ENCODE data around the gene PLXNA1. TPM values are rescaled to one million over a fixed set of nuclear protein-coding genes. Genes with fewer than 3 reads are reported as not detected.

Gene PLXNA1
- total and polyA plus RNA-seq, 2 experiments from 2014 or later = 19.7 to 35.1 TPM

- no peaks in the 10 kb centered on the region for H3K9me2 ChIP-seq (replicated peaks; ENCODE audit: insufficient read depth)
- no peaks in the 10 kb centered on the region for H3K36me3 ChIP-seq (replicated peaks; ENCODE audit: insufficient read depth, low read depth)
- no peak for TF ChIP-seq EZH2phosphoT487 (IDR thresholded peaks at IDR 0.05; ENCODE audit: low read depth, severe bottlenecking, unreplicated experiment)
- TF ChIP-seq, protein P1, sequence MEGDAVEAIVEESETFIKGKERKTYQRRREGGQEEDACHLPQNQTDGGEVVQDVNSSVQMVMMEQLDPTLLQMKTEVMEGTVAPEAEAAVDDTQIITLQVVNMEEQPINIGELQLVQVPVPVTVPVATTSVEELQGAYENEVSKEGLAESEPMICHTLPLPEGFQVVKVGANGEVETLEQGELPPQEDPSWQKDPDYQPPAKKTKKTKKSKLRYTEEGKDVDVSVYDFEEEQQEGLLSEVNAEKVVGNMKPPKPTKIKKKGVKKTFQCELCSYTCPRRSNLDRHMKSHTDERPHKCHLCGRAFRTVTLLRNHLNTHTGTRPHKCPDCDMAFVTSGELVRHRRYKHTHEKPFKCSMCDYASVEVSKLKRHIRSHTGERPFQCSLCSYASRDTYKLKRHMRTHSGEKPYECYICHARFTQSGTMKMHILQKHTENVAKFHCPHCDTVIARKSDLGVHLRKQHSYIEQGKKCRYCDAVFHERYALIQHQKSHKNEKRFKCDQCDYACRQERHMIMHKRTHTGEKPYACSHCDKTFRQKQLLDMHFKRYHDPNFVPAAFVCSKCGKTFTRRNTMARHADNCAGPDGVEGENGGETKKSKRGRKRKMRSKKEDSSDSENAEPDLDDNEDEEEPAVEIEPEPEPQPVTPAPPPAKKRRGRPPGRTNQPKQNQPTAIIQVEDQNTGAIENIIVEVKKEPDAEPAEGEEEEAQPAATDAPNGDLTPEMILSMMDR (IDR thresholded peaks at IDR 0.05; ENCODE audit: poor library complexity) = no peak
- TF ChIP-seq EZH2 (IDR thresholded peaks at IDR 0.05; ENCODE audit: borderline replicate concordance) = no peak
- no peak overlapping the region for H3K4me2 ChIP-seq
- H3K27ac ChIP-seq = no peak overlapping the region
- H3K4me1 ChIP-seq (ENCODE audit: insufficient read depth) = no peaks in the 10 kb centered on the region
- H3K79me2 ChIP-seq = no peaks in the 10 kb centered on the region
- no peaks in the 10 kb centered on the region for H3K9me3 ChIP-seq (ENCODE audit: low read depth)
- no peak overlapping the region for H3K4me3 ChIP-seq
- H2AFZ ChIP-seq = no peak overlapping the region
- H3K27me3 ChIP-seq = no peaks in the 10 kb centered on the region
- WGBS (ENCODE audit: low lambda C conversion rate, missing lambda C conversion rate) = 93% methylated on average over 9 of the region's 14 CpGs
- no peaks in the 10 kb centered on the region for H4K20me1 ChIP-seq (ENCODE audit: insufficient read depth, poor library complexity, severe bottlenecking)
- DNase-seq (ENCODE audit: low spot score) = no peak
Observed at GRCh38 chr3:126948980-126949535, 33.9 kb upstream of the PLXNA1 start.

DNA sequence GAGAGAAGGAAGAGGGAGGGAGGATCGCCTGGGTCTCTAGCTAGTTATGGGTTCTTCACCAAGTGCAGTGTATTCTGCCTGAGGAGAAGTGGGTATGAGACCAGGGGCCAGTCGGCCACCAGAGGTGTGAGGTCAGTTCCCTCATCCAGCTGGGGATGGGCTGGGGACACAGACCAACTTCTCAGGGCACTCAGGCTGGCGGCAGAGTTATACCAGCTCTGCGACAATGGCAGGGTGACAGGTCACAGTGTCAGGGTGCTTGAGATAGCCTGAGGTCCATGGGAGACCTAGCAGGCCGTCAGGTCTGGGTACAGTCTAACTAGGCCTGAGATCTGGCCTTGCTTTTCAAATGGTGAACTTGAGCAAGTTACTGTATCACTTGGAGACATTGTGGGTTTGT, 31.4 kb upstream of the PLXNA1 start:
- H3K4me1 ChIP-seq (ENCODE audit: insufficient read depth) = no peaks in the 10 kb centered on the region
- H3K9me2 ChIP-seq (replicated peaks; ENCODE audit: insufficient read depth) = no peaks in the 10 kb centered on the region
- H3K4me3 ChIP-seq = no peak overlapping the region
- no peak overlapping the region for H2AFZ ChIP-seq
- TF ChIP-seq, protein P1 (IDR thresholded peaks at IDR 0.05; ENCODE audit: poor library complexity) = no peak
- no peak for TF ChIP-seq EZH2 (IDR thresholded peaks at IDR 0.05; ENCODE audit: borderline replicate concordance)
- no peak for TF ChIP-seq EZH2phosphoT487 (IDR thresholded peaks at IDR 0.05; ENCODE audit: low read depth, severe bottlenecking, unreplicated experiment)
- no peaks in the 10 kb centered on the region for H4K20me1 ChIP-seq (ENCODE audit: insufficient read depth, poor library complexity, severe bottlenecking)
- no peak for DNase-seq (ENCODE audit: low spot score)
- H3K36me3 ChIP-seq (replicated peaks; ENCODE audit: insufficient read depth, low read depth) = no peaks in the 10 kb centered on the region
- no peak overlapping the region for H3K4me2 ChIP-seq
- H3K27me3 ChIP-seq = no peaks in the 10 kb centered on the region
- H3K79me2 ChIP-seq = no peaks in the 10 kb centered on the region
- H3K27ac ChIP-seq = no peak overlapping the region
- no peaks in the 10 kb centered on the region for H3K9me3 ChIP-seq (ENCODE audit: low read depth)
- WGBS (ENCODE audit: low lambda C conversion rate, missing lambda C conversion rate) = 93% methylated on average over 5 of the region's 5 CpGs

DNA sequence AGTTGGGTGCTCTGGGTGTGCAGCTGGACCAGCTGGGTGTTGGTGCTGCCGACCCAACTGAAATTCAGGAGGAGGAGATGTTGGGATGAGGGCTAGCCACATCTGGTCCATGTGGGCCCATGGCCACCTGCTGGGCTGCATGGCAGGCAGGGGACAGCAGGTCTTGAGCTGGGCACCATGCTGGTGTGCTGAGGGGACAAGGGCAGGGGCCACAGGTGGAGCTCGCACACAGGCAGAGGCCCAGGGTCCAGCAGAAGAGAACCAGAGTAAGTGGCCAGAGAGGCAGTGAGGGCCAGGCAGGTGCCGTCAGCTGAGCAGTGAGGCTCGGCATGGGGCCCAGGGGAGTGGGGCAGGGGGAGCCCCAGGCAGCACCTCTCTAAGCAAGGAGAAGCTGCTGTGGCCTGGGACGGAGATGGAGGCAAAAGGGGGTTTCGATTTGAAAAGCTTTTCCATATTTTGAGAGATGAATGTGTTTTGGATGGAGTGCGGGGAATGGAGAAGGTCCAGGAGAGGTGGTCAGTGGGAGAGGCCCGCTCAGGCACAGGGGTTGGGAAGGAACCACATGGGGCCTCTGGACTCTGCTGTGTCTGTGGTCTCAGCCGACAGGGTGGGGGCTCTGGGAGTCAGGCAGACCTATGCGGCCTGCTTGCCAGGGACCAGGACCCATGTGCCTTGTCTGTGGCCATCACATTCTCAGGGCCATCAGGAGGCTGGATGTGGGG, 30.5 kb upstream of the PLXNA1 start:
- Histone ChIP-seq H3K27ac (no peak overlapping the region), H3K4me1 (ENCODE audit: insufficient read depth) (no peaks in the 10 kb centered on the region), H4K20me1 (ENCODE audit: insufficient read depth, poor library complexity, severe bottlenecking) (no peaks in the 10 kb centered on the region), H3K27me3 (no peaks in the 10 kb centered on the region), H3K79me2 (no peaks in the 10 kb centered on the region), H3K9me3 (ENCODE audit: low read depth) (no peaks in the 10 kb centered on the region), H3K36me3 (replicated peaks; ENCODE audit: insufficient read depth, low read depth) (no peaks in the 10 kb centered on the region), H3K4me3 (no peak overlapping the region), H3K9me2 (replicated peaks; ENCODE audit: insufficient read depth) (no peaks in the 10 kb centered on the region), H2AFZ (no peak overlapping the region), H3K4me2 (no peak overlapping the region)
- 98% methylated on average over 8 of the region's 10 CpGs for WGBS (ENCODE audit: low lambda C conversion rate, missing lambda C conversion rate)
- no peak for DNase-seq (ENCODE audit: low spot score)
- TF ChIP-seq, protein P1 (IDR thresholded peaks at IDR 0.05; ENCODE audit: poor library complexity) = no peak
